GM12891 (cell line): Measurements from ENCODE around the gene CHIT1.

ENCODE experiments used
- POLR2A ChIP-seq: IDR thresholded peaks from 2 replicates; pipeline ENCODE4 v1.6.1; 2011; ENCODE audit warnings: low read depth, low read length, control low read depth
- TAF1 ChIP-seq: IDR thresholded peaks from 2 replicates; pipeline ENCODE4 v1.6.1; 2011; ENCODE audit warnings: low read depth, low read length, control low read depth

DNA sequence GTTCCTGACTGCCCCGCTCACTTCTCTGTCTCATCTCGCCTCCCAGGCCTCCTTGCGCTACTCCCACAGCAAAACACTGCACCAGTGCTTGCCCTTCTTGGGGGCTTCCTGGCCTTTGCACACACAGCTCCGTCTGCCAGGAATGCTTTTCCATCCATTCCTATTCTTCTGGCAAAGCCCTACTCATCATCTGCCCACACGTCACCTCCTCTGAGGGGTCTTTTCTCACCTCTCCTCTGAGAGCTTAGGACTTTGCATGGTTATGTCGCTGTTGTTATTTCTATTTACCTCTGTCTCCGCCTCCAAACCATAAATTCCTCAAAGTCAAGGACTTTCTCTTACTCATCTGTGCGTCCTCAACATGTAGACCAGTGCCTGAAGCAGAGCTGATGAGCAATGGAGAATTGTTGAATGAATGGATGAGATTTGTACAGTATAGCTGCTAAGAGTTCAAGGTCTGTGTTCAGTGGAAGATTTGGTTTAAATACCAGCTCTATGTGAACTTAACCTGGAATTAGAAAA, 49.5 kb upstream of the CHIT1 start:
- TF ChIP-seq POLR2A (no peak), TAF1 (no peak)
